ENCODE data around the gene TRIM67. TPM values are rescaled to one million over a fixed set of nuclear protein-coding genes. Genes with fewer than 3 reads are reported as not detected.

Gene TRIM67
- total RNA-seq, 1 experiment from 2014 or later: 0.03 TPM

DNA sequence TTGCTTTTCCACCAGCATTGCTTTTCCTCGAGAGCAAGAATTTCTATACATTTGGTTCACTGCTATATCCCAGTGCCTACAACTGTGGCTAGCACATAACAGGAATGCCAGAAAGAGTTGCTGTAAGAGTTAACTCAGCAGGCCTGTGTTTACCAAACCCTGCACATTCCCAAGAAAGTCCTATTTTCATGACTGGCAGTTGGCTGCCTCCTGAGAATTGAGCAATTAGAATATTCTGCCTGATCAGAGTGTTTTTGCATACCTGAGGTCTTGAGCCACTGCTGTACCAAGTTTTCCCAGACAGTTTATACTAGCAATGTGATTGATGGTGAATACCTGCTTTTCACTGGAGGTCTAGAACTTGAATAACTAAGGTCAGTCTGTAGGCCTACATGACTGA lies 76.4 kb downstream of the TRIM67 start:
- no peak for DNase-seq (ENCODE audit: low read depth, low spot score)
- in situ Hi-C loops (cut with HindIII; ENCODE audit: low pct_unique_long_range_greater_than_20kb, low sequenced_read_pairs): no loop called here

DNA sequence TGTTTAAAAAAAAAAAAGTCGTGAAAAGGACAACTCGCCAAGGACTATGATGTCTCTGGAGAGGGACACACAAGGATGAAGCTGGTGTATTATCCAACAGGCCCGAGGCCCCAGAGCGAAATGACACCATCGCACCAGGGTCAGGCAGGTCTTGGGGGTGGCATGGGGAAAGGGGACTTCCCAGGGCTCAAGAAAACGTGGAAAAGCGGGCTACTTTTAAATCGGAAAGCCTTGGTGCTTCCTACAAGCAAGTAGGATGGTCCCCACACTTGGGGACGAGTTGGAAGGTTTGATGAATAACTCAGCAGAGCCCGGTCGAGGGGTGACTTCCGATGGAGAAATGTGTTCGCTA lies 78.6 kb downstream of the TRIM67 start:
- peak; percentile 9 for DNase-seq (ENCODE audit: low read depth, low spot score)
- in situ Hi-C loops (cut with HindIII; ENCODE audit: low pct_unique_long_range_greater_than_20kb, low sequenced_read_pairs): no loop called here

DNA sequence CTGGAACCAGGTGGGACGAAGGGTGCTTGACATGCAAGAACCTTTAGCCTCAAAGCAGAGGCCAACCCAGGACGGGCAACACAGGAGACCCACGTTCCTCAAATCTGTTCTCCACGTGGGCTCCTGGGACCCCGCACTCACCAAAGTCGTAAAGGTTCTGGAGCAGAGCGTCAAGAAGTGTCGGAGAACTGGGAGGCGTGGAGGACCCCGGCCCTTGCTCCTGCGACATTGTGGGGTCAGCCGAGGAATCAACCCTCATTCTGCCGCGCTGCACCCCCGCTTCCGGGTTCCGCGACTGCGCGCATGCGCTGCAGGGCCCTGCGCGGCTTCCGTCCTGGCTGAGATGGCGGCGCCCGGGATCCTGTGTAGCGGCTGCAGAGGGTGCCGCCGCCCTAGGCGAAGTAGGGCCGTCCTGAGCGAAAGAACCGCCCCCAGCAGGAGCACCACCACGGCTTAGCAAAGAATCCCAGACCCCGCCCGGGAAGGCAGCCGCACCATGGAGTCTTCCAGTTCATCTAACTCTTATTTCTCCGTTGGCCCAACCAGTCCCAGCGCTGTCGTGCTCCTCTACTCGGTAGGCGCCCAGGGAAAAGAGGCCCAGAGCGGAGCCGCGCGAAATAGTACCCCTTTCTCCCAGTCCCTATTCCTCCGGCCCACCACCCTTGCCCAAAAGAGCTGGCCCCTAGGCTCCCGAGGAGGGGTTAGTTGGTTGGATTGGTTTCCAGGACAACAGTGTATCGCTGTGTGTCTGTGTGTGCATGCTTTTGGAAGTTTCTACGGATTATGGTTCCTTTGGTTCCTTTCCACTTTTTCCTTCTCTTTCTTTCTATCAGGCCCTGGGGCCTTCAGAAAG lies 79.3 kb downstream of the TRIM67 start, which contains the start of gene GNPAT:
TSS of gene GNPAT (plus strand) at position 330 of the 853 bp plus-strand sequence. CDS start at position 497, 167 bp downstream.
- peak; percentile 84 for DNase-seq (ENCODE audit: low read depth, low spot score)
- in situ Hi-C loops (cut with HindIII; ENCODE audit: low pct_unique_long_range_greater_than_20kb, low sequenced_read_pairs): no loop called here

DNA sequence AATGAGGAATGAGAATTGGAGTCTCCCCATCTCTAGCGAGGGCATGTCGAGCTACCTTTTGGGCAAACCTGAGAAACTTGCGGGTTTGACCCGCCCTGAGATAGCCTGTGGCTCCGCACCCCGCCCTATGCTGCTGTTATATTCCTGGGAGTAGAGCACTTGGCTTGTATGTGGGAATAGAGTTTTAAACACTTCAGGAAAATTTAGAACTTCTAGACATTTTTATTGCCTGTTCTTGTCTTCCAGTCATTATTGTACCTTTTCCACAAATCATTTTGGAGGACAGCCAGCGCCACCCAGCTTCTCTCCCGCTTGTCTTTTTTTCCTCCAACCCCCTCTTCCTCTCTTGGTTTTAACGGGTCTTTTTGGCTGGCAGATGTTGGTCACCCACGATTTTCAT lies 79.9 kb downstream of the TRIM67 start:
- in situ Hi-C loops (cut with HindIII; ENCODE audit: low pct_unique_long_range_greater_than_20kb, low sequenced_read_pairs): no loop called here

DNA sequence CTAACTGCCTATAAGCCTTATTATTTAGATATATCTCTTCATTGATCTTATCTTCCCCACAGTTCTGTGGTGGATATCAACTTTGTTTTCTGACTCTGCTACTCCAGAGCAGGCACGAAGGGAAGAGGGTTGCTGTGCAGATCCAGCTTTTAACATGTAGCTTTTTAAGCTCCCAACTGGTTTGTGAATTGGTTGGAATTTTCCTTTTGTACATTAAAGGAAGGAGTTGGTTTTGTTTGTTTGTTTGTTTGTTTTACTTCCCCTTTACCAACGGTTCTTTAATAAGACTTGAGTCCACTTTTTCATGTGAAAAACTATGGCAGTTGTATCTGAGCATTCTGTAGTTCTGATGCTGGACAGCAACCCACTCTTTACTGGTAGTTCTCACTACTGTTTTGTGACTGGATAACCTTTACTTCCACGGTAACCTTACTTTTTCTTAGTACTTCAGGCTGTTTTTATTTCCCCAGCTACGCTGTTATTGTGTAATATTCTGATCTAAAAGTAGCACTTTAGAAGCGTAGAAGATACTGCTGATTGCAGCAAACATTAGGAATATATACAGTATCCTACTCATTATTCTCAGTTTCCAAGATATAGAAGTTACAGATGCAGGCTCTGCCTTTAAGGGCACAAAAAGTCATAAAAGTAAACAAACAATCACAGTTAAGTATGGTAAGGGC lies 80.8 kb downstream of the TRIM67 start:
- in situ Hi-C loops (cut with HindIII; ENCODE audit: low pct_unique_long_range_greater_than_20kb, low sequenced_read_pairs): no loop called here
- DNase-seq (ENCODE audit: low read depth, low spot score): no peak

More for the DNA sequence above, 79.9 kb downstream of the TRIM67 start:
- DNase-seq (ENCODE audit: low read depth, low spot score): peak; percentile 4

DNA sequence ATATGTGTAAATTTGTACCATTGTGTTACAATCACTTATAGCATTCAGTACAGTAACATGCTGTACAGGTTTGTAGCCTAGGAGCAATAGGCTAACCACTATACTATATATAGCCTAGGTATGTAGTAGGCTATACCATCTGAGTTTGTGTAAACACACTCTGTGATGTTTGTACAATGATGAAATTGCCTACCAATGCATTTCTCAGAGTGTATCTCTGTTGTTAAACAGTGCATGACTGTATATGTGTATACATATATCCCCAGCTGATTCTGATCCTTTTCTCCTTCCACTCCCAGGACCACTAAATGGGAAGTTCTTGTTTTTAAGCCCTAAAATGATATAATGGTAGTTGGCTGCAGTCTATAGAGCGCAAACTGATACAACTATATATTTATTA lies 86.9 kb downstream of the TRIM67 start:
- DNase-seq (ENCODE audit: low read depth, low spot score): no peak
- in situ Hi-C loops (cut with HindIII; ENCODE audit: low pct_unique_long_range_greater_than_20kb, low sequenced_read_pairs): no loop called here

DNA sequence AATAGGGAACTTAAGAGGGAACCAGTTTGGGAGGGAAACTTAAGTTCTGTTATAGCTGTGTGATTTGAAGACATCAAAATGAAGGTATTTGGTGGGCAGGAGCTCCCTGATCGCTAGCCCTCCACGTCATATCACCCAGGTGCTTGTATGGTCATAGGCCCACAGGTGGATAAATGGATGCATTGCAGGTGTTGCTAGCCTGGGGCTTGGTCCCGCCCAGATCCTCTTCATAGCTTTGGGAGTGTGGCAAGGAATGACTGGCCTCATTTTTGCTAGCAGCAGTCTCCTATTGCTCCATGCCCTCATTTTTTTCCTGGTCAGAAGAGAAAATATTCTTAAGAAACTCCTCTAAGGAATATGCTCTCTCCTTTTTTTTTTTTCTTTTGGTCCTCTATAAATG lies 90.5 kb downstream of the TRIM67 start:
- in situ Hi-C loops (cut with HindIII; ENCODE audit: low pct_unique_long_range_greater_than_20kb, low sequenced_read_pairs): no loop called here
- no peak for DNase-seq (ENCODE audit: low read depth, low spot score)

DNA sequence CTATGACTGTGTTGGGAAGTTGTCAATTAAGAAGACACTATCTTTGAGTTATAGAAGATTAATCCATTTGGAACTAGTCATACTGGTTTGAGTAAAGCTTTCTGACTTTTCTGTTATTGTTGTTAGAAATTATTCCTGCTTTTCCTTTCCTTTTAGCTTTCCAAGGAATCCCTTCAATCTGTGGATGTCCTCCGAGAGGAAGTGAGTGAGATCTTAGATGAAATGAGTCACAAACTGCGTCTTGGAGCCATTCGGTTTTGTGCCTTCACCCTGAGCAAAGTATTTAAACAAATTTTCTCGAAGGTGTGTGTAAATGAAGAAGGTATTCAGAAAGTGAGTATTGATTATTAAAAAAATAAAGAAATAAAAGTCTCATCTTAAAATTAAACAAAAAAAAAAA lies 98.5 kb downstream of the TRIM67 start:
- DNase-seq (ENCODE audit: low read depth, low spot score): no peak
- in situ Hi-C loops (cut with HindIII; ENCODE audit: low pct_unique_long_range_greater_than_20kb, low sequenced_read_pairs): no loop called here

DNA sequence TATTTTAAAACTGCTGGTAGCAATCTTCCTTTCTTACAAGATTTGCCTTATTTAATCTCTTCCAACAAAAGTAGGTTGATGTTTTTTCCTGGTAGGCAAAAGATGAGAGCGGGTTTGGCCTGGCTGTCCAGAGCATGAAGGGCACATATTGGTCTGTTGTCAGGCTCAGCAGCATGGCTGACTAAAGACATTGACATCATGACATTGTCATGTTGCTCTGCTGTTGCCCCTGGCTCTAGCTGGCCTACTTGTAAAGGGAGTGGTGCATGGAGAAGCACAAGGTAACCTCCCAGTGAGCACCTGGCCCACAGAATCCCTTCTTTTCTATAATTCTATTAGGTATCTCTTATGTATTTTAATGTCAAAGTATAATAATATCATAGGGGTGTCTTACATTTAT lies 102.8 kb downstream of the TRIM67 start:
- DNase-seq (ENCODE audit: low read depth, low spot score): no peak
- in situ Hi-C loops (cut with HindIII; ENCODE audit: low pct_unique_long_range_greater_than_20kb, low sequenced_read_pairs): no loop called here

DNA sequence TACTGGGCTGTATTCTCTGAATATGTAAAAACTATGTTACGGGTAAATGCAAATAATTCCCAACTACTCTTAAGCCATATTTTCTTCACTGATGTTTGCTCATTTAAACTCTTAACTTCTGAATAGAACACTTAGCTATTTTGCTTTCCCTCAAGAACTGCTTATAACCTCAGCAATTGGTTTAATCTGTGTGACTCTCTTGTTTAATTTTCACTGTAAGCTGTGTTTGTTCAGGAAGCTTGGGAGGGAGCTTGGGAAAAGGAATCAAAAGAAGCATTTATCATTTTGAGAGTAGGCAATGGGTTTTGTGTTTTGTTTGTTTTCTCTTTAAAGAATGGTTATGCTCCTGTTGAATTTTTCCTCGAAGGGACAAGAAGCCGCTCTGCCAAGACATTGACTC lies 103.5 kb downstream of the TRIM67 start:
- DNase-seq (ENCODE audit: low read depth, low spot score): no peak
- in situ Hi-C loops (cut with HindIII; ENCODE audit: low pct_unique_long_range_greater_than_20kb, low sequenced_read_pairs): no loop called here

DNA sequence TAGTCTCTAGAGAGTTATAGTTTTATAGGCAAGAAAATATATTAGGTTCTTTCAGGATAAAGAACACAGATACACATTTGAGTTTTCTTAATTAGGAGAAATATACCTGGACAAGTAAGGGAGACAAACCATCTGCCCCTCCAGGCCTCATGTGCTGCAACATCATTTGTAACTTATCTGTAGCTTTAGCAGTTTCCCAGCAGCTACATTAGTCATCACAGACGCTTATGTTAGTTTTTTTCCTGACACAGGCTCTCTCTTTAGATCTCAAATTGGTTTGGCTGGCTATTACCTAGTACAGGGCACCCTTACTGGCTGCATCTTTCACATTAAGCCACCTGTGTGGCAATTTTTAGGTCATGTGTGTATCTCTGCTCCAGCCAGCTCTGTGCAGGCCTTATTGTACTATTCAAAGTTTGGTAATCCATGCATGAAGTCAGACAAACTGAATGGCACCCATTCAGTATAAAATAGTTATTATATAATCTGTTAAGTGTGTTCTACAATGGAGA lies 105.0 kb downstream of the TRIM67 start:
- no peak for DNase-seq (ENCODE audit: low read depth, low spot score)
- in situ Hi-C loops (cut with HindIII; ENCODE audit: low pct_unique_long_range_greater_than_20kb, low sequenced_read_pairs): no loop called here

Other genes starting within 250 kb of the TRIM67 start
- 7.8 and 10.0 TPM in 2 replicates for gene TTC13, start 183.2 kb upstream of the TRIM67 start, total RNA-seq (2014; rRNA removed; shearing (Covaris generic))
- gene ARV1, start 183.0 kb upstream of the TRIM67 start, total RNA-seq (2014; rRNA removed; shearing (Covaris generic)): 33.5 and 42.4 TPM in 2 replicates
- gene FAM89A, start 121.8 kb upstream of the TRIM67 start, total RNA-seq (2014; rRNA removed; shearing (Covaris generic)): 30.7 and 38.7 TPM in 2 replicates
- 48.2 and 50.1 TPM in 2 replicates for gene GNPAT, start 79.2 kb downstream of the TRIM67 start, total RNA-seq (2014; rRNA removed; shearing (Covaris generic))
- gene EXOC8, start 175.8 kb downstream of the TRIM67 start, total RNA-seq (2014; rRNA removed; shearing (Covaris generic)): 11.5 and 13.1 TPM in 2 replicates
- gene SPRTN, start 176.2 kb downstream of the TRIM67 start, total RNA-seq (2014; rRNA removed; shearing (Covaris generic)): 11.0 and 11.5 TPM in 2 replicates

Data from SK-MEL-5 (cell line).